ENCODE results near the gene SYNE1.

Gene SYNE1

DNA sequence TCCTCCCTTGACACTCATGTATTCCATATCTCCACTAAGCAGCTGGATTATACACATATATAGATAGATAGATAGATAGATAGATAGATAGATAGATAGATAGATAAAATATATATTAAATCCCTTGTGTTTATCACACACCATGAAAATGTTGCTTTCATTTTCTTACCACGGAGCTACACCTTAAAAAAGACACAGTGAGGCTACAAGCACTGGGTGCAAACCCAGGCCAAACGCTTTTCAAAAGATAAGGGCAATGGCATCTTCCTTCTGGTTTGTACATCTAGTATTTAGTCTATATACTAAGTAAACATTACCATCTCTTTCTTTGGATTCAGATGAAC is 452.6 kb downstream of the SYNE1 start:
- DNase-seq (ENCODE audit: low spot score), result no peak

GRCh38 chr6:152180601-152181000 is 456.6 kb downstream of the SYNE1 start:
- DNase-seq (ENCODE audit: low spot score), result no peak

DNA sequence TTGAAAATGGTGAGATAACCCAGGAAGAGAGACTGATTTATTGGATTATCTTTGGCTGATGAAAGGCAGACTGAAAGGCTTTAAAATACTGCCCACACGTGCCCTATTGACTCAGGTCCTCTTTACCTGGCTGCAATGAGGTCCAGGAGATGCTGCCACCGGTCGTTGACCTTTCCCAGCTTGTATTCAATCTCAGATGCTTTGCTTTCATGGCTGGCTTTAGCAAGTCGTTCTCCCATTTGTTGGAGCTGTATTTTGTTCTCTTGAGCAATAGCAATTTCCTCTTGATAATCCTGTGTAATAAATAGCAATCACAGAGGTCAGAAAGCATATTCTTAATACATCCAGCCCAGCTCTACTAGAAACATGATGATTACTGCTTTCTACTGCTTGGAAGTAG is 460.9 kb downstream of the SYNE1 start:
- DNase-seq (ENCODE audit: low spot score), result no peak

DNA sequence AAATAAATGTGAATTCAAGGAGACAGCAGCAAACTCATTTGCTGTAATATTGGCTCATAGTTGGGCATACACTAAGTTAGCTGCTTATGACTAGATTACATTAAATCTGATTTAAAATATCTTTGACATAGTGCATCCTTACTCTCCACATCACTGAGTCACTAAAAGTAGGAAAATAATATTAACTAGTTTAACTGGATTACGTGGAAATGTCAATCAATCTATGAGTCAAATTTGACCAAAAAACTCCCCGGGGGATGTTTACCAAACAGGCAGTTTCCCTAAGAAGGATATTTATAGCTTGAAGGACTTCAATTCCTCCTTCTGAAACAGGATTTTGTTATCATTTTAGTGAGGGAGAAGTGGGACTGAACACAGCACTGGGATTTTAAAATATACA is 463.2 kb downstream of the SYNE1 start:
- DNase-seq (ENCODE audit: low spot score), result no peak

- no peak for DNase-seq (ENCODE audit: low spot score)
Observed at GRCh38 chr6:152173321-152173720, 463.8 kb downstream of the SYNE1 start.

- DNase-seq (ENCODE audit: low spot score), result peak; percentile 11
Observed at GRCh38 chr6:152170702-152171667, 466.2 kb downstream of the SYNE1 start.

GRCh38 chr6:152170313-152170701 is 466.9 kb downstream of the SYNE1 start:
- peak; percentile 8 for DNase-seq (ENCODE audit: low spot score)

GRCh38 chr6:152167641-152168603 is 469.2 kb downstream of the SYNE1 start:
- no peak for DNase-seq (ENCODE audit: low spot score)

DNA sequence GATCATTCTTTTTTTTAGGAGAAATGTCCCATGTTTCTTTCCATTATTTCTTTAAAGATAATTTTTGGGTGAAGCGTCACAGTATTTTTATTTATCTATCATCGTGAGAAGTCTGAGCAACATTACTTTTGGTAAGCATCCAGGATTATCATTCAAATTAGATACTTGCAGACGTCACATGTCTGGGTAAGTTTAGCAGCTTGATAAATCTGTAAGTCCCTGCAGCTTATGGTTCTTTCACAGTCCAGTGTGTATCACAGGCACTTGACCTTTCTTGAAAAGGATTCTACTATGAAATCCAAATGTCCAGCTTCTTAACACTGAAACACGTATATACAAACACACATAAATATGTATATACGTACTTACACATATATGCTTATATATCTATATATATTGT is 470.3 kb downstream of the SYNE1 start:
- DNase-seq (ENCODE audit: low spot score), result no peak

GRCh38 chr6:152166497-152166896 is 470.7 kb downstream of the SYNE1 start:
- DNase-seq (ENCODE audit: low spot score), result no peak

GRCh38 chr6:152164957-152165356 is 472.2 kb downstream of the SYNE1 start:
- DNase-seq (ENCODE audit: low spot score), result no peak

DNA sequence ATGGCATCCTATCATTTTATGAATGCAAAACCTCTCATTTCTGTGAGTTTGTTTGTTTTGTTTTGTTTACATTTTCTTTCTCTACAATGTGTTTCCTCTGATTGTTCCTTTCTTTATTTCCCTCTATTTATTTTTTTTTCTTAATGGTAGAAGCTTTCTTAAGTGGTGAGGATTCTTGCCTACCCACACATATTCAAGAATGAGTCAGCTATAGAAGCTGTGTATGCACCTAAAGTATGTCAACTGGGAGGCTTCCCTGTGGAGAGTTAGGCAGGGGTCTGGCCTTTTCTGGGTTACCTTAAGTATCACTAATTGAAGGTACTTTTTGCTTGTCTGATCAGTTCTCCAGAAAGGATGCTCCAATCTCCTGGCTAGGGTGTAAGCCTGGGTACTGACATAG is 475.7 kb downstream of the SYNE1 start:
- DNase-seq (ENCODE audit: low spot score), result peak; percentile 37

DNA sequence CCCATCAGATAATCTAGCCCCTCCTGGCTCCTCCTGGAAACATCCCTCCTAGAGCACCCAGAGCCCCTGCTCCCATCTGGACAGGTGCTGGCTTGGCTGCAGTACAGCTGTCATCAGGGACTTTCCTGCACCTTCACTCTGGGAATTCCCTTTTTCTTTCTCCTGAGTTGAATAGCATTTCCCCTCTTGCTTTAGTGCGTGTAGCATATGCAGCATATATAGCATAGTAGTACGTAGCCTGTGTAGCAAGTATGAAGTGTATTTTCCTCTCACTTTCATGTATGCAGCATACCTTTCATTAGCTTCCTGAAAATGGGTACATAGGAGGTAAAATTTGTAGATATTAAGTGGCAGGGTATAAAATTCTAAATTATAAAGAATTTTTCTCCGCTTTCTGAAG is 476.8 kb downstream of the SYNE1 start:
- DNase-seq (ENCODE audit: low spot score), result peak; percentile 15

GRCh38 chr6:152155792-152156191 is 481.4 kb downstream of the SYNE1 start:
- DNase-seq (ENCODE audit: low spot score), result no peak

DNA sequence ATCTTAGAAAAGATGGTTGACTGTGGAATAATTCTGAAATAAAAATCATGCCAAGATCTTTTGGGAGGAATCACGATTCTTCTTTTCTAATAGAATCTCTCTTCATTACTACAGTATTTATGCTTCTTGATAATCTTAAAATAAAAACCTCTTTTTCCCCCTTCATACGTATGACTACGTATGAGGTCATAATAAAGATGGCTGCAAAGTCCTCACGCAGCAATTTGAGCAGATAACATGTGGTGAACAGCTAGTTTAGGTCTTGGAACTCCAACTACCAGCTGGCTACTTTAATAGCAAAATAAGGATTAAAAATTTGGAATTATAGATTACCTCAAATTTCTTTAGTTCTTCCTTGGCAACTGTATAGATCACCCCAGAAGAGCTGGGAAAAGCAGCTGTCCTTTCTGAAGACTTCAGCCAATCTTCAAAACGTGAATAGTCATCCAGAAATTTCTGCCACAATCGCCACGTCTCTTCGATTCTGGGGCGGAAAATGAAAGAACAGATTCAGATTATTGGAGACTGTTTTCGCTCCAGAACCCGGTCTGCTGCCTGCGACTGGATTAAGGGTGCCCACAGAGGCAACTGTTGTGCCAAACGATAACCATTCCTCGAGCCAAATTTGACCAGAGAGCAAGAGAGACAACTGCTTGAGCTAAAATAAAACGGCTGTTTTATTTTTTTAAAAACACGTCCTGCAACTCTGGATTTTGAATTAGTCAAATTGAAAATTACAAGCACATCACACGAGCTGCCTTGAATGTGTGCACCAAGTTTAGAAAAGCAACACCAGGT is 482.4 kb downstream of the SYNE1 start:
- no peak for DNase-seq (ENCODE audit: low spot score)

DNA sequence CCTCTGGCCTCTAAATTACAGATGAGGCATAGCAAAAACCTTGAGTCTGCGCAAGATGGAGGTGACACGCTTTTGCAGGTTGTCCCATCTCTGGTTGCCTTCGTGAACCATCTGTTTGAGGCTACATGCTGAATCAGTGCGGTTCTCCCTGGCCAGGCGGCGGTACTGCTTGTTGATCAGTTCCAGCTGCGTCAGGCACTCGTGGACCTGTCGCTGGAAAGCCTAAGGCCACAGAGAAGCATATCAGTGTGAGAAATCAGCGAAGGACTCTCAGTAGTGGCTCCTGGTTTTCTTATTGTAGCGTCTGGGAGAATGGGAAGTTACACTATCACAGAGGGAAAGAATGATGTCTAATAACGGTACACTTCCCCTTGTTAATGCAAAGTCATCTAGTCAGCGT is 485.2 kb downstream of the SYNE1 start:
- DNase-seq (ENCODE audit: low spot score), result no peak

DNA sequence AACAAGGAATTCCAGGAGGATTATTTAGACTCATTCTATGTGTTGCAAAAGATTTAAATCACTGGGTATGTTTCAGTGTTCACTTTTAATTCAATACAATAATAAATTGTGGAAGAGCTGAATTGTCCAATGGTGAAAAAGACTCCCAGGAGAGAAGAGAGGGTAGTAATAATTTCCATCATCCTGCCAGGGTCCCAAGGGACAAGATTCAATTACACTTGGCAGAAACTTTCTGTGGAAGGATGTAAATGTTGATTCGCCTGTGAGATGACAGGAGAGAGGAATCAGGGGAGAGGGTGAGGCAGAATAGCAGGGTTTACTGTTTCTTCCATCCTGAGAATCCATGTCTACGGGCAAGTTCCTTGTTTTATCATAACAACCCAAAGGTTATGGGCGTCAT is 487.0 kb downstream of the SYNE1 start:
- no peak for DNase-seq (ENCODE audit: low spot score)

DNA sequence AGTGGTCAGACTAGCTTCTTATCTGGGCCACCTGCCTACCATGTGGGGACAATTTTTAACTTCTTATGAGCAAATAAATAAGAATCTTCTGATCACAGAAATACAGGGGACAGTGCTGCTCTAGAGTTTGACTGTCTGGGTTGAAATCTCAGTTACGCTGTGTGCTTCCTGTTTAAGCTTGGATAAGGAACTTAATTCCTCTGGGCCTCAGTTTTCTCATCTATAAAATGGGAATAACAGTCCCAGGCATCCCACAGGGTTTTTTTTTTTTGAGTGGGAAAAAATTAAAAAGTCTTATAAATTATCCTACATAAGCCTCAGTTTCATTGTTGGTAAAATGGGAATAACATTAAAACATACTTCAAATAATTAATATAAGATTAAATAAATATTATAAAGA is 488.8 kb downstream of the SYNE1 start:
- no peak for DNase-seq (ENCODE audit: low spot score)

- DNase-seq (ENCODE audit: low spot score), result no peak
Observed at GRCh38 chr6:152147269-152147668, 489.9 kb downstream of the SYNE1 start.

- peak; percentile 52 for DNase-seq (ENCODE audit: low spot score)
Observed at GRCh38 chr6:152146385-152146784, 490.8 kb downstream of the SYNE1 start.

DNA sequence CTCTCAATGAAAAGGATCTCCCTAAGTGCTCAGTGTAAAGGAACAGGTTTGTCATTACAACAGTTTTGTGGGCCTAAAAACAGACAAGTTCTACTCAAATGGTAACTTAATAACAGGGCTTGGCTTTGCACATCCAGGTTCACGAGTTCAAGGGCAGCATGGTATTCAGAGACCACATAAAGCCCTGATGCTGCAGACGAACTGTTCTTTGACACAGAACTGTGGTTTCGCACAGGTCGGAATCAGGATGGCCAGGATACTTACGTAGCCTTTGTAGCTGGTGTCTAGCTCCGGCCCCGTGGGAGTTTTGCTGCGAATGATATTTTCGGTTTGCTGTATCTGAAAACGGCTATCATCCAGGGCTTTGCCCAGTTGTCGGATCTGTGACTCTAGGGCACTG is 493.8 kb downstream of the SYNE1 start:
- DNase-seq (ENCODE audit: low spot score), result no peak

DNA sequence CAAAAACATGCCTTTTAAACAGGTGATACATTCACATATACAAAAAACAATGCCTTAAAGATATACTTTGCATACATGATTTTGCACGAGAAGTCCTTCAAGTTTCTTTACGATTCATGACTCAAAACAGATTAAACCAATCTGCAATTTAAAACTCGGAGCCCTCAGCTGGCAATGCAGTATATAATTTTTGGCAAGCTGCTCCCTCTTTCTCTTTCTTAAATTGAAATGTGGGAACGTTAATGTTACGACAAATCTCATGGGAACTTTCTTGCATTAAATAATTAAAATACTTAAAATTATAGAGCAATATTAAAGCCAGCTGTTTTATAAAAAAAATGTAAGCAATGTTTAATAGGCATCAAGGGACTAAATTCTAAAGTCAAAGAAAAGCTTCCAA is 495.1 kb downstream of the SYNE1 start:
- DNase-seq (ENCODE audit: low spot score), result no peak

Data from kidney tubule cell (primary cell).